GM10266 (cell line): ENCODE results near the gene ZIM2.
"Not testable (repeated sequence)": the region's sequence is repeated elsewhere in the genome, so short reads cannot be mapped to it uniquely, and the experiment has no call there.

Source experiments
- DNase-seq: peaks from one replicate; pipeline ENCODE4 v3.0.0; 2012; ENCODE audit errors: extremely low spot score
- CTCF ChIP-seq: IDR thresholded peaks from 2 replicates; pipeline ENCODE4 v1.5.1; 2012; ENCODE audit warnings: mild to moderate bottlenecking, low read depth; ENCODE audit not compliant: control insufficient read depth, insufficient read depth; ENCODE audit errors: missing control alignments

The ZIM2 gene

GRCh38 chr19:56874530-56874929 is 34.0 kb upstream of the ZIM2 start:
- no peak for TF ChIP-seq CTCF
- no peak for DNase-seq

GRCh38 chr19:56873493-56873892 is 33.0 kb upstream of the ZIM2 start:
- DNase-seq, result no peak
- TF ChIP-seq CTCF, result no peak

- no peak for TF ChIP-seq CTCF
- DNase-seq, result no peak
These were observed 29.4 kb upstream of the ZIM2 start for GRCh38 chr19:56869886-56870285.

GRCh38 chr19:56868446-56868845 is 27.9 kb upstream of the ZIM2 start:
- TF ChIP-seq CTCF, result no peak
- no peak for DNase-seq

GRCh38 chr19:56866538-56866937 is 26.0 kb upstream of the ZIM2 start:
- DNase-seq, result no peak
- TF ChIP-seq CTCF, result no peak

DNA sequence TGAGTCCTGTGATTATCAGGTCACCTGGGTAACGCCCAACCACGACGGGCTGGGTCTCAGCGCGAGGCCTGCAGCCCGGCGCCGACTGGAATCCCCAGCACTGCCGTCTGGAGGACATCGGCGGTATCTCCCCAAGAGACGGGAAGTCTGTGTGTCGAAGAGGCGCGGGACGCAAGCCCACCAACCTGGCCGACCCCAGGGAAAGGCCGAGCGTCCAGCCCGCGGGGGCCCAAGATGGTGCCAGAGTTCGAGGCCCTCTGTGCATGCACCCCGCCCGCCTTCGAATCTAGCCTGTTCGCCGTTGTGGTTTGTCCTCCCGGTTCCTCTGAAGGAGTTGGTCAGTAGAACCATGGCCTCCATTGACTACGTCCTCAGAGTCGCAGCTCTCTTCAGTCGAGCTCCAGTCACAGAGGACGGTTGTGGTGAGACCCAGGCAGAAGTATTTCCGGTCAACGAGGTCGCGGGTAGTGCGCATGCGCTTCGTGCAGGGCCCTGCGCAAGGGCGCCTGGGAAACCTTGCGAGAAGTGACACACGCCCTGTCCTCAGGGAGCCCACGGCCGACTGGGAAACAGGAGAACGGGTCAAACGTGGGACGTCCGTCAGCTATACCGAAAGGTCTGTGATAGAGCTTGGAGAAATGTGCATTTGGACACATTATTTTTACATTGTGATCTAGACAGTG is 24.1 kb upstream of the ZIM2 start:
- no peak for DNase-seq
- no peak for TF ChIP-seq CTCF

- no peak for TF ChIP-seq CTCF
- DNase-seq, result no peak
These were observed 22.2 kb upstream of the ZIM2 start for GRCh38 chr19:56862741-56863140.

GRCh38 chr19:56860409-56860808 is 19.9 kb upstream of the ZIM2 start:
- DNase-seq, result not testable (repeated sequence)
